GM19438 (cell line): ENCODE results near the gene CRNKL1.

Experiments used
- ATAC-seq: cut with Tn5 transposase; IDR thresholded peaks from one replicate; pipeline ENCODE4 v1.9.1; 2021; ENCODE audit warnings: low read depth; ENCODE audit not compliant: unreplicated experiment

Gene CRNKL1

DNA sequence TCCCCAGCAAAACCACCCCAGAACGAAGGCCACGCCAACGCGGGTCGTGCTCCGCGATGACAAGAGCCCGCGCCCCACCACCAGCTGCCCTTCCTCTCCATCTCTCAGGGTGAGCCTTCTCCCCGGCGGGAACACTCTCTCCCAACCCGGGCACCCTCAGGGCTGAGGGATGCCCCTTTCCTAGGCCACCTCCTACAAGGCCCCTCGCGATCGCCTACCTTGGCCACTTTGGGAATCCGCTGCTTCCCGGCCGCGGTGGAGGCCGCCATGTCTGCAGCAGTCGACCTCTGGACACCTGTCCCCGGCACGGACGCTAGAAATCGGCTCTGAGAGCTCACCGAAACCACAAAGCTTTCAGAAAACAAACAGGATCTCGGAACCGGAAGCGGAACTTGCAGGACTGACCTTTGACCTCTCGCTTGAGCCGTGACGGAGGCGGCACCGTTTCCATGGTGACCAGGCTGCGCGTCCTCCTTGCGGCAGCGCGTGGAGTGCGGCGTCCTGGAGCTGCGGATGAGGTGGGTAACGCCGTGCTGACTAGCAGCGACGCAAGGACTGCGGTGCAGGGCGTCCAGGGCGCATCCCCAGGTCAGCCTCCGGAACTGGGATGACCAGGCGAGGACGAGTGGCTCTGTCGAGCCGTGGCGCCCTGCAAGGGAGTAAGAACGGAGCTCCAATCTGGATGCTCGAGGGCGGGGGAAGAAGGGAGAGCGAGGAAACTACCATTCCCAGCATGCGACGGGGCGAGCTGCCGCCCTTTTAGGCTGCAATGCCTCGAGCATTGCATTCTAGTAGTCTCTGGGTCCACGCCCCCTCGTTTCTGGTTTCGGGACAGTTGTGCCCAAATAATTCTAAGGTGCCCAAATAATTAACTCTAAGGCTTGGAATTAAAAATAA lies at the start of gene CRNKL1, which contains the start of gene CFAP61:
CRNKL1 (minus strand) TSS at position 393 of the 897 bp plus-strand sequence; CDS start at position 269, 124 bp downstream.
CFAP61 (plus strand) TSS at position 459 of the 897 bp plus-strand sequence. CDS start 4,122 bp downstream, outside the sequence.
- peak; percentile 93 for ATAC-seq

- ATAC-seq, result no peak
Measured at GRCh38 chr20:20100881-20101280, 48.6 kb upstream of the CRNKL1 start.

DNA sequence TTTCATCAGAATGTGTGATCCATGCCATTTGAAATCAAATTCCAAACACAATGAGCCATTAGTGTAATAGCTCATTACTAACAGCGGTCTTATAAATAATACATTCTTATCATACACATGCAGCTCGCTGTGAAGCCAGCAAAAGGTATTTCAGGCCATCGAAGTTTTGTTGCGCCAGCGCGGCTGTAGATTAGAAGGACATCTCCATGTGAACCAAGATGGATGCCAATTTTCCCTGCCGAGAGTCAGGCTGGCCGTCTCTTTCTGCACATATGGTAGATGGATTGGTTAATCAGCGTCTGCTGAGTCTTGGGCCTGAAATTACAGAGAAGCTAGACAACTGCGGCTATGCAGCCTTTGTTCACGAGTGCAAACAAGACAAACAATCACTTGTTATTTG lies 44.2 kb upstream of the CRNKL1 start:
- ATAC-seq, result no peak

DNA sequence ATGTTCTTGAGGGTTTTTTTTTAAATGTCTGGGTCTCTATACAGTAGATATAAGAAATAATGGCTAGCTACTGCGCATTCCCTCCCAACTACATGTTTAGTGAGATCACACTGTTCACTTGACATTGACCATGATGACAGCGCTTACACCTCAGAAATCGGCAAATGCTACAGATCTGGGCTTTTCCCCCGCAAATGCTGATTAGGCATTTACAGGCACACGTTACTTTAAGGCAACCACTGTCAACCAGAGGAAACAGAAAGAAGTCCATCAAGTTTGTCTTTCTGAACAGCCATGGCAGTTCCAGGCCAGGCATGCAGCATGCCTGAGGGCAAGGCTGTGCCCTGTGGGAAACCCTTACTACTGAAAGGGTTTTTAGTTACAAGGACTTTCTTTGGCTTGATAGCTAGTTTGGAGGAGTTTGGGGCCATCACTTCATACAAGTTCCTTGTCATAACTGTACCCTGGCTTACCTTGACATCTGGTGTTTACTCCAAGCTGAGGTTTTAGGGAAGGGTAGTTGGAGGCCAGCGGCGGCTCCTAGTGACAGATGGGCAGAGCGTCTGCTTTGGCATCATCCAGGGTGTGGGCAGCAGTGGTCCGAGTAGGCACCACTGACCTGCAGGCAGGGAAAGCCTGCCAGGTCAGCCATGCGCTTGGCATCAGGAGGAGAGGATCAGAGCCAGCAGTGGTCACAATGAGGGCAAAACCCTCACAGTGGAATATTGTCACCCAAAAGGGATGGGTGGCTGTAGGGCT lies 43.0 kb upstream of the CRNKL1 start:
- ATAC-seq, result no peak

DNA sequence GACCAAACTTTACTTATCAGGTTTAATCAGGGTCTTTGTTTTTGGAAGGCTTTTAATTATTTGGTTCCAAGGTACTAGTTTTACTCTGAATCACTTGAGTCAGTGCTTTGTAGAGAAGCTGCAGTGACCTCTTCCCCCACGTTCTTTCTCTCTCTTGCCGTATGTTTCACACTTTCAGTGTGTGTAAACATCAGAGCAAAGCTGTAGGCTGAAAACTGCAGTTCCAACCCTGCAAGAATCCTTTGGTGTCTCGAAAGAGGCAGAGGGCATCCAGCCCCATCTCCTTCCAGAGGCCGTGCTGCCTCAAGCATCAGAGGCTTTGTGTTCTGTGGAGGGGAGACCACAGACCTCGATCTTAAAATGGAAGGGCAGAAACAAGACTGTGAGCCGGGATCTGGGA lies 42.1 kb upstream of the CRNKL1 start:
- no peak for ATAC-seq

DNA sequence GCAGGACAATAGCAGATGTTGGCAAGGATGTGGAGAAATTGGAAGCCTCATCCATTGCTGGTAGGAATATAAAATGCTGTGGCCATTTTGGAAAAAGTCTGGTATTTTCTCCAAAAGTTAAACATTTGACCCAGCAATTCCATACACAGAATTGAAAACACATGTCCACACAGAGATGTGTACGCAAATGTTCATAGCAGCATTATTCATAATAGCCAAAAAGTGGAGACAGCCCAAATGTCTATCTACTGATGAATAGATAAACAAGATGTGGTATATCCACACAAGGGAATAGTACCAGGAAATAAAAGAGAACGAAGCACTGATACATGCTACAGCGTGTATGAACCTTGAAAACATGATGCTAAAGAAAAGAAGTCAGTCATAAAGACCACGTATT lies 40.6 kb upstream of the CRNKL1 start:
- no peak for ATAC-seq

- ATAC-seq, result no peak
Measured at GRCh38 chr20:20089939-20090338, 37.7 kb upstream of the CRNKL1 start.

DNA sequence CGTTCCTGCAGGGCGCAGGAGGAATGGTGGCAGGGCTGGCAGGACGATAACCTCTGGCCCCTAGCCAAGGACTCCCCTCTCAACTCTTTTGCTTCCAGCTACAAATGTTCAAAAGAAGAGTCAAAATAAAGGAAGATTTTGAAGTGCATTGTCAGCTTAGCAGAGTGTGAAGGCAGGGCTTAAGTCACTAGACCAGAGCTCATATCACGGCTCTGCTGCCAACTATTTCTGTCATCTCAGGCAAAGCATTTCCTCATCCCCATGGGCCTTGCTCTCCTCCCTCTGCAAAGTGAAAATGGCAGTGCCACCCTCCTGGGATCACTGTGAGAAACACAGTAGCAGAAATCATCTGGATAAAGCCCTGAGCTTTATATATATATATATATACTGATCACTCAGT lies 36.8 kb upstream of the CRNKL1 start:
- ATAC-seq, result no peak

- no peak for ATAC-seq
Measured at GRCh38 chr20:20085812-20086211, 33.5 kb upstream of the CRNKL1 start.

DNA sequence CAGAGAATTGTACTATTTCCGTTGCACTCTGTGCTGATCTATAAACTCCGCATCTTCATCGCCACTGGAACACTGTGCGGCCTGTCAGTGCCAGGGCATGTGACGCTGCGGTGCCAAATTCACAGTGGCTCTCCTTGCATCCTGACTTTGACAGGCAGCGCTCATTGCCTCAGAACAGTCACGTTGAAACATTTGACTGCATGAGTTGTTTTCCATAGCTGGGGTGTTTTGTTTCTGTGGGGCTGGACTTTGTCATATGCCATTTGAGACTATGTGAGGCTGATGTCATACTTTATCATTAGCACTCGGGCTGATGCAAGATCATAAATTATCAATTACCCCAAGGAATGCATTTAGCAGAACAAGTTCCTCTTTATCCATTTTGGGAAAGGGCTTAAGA lies 32.8 kb upstream of the CRNKL1 start:
- no peak for ATAC-seq

GRCh38 chr20:20084296-20084752 lies 32.1 kb upstream of the CRNKL1 start:
- no peak for ATAC-seq

GRCh38 chr20:20083807-20084206 lies 31.5 kb upstream of the CRNKL1 start:
- no peak for ATAC-seq

- ATAC-seq, result no peak
Measured at GRCh38 chr20:20079102-20079784, 27.0 kb upstream of the CRNKL1 start.

GRCh38 chr20:20078041-20078440 lies 25.8 kb upstream of the CRNKL1 start:
- no peak for ATAC-seq

GRCh38 chr20:20076297-20077065 lies 24.2 kb upstream of the CRNKL1 start:
- no peak for ATAC-seq

GRCh38 chr20:20075032-20075431 lies 22.8 kb upstream of the CRNKL1 start:
- no peak for ATAC-seq

GRCh38 chr20:20073801-20074371 lies 21.6 kb upstream of the CRNKL1 start:
- no peak for ATAC-seq

GRCh38 chr20:20070871-20071726 lies 18.8 kb upstream of the CRNKL1 start:
- no peak for ATAC-seq

GRCh38 chr20:20065361-20065760 lies 13.1 kb upstream of the CRNKL1 start:
- no peak for ATAC-seq
